ENCODE data around the gene AS3MT.

AS3MT gene

DNA sequence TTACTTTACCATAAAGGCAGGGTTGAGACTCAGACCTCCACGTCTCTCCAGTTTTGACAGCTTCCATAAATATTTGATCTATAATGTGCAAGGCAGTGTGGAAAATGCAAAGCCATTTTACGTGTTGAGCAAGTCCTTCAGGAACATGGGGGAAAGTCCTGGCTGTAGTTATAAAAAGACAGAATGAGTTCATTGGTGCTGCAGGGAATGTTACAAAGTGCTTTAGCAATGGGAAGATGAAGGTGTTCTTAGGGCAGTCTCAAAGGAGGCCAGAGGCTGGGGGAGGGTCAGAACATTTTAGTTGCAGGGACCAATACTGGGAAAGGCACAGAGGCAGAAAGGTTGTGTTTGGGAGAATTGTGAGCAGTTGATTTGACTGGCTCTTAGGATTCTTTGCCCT is 76.7 kb downstream of the AS3MT start:
- H3K9ac ChIP-seq (ENCODE audit: low read length): no peak overlapping the region
- no peaks in the 10 kb centered on the region for H3K9me3 ChIP-seq (ENCODE audit: control insufficient read depth, insufficient read depth, low read depth, low read length)
- no peaks in the 10 kb centered on the region for H3K27me3 ChIP-seq (ENCODE audit: control insufficient read depth, insufficient read depth, low read length)
- peaks cover 11% of the 10 kb centered on the region for H3K4me1 ChIP-seq (ENCODE audit: control insufficient read depth, insufficient read depth, low read length)
- no peak overlapping the region for H3K27ac ChIP-seq (ENCODE audit: low read depth, low read length)
- no peak overlapping the region for H3K4me3 ChIP-seq (ENCODE audit: low read depth, low read length)
- H3K36me3 ChIP-seq (ENCODE audit: control insufficient read depth, insufficient read depth, low read length): no peaks in the 10 kb centered on the region

DNA sequence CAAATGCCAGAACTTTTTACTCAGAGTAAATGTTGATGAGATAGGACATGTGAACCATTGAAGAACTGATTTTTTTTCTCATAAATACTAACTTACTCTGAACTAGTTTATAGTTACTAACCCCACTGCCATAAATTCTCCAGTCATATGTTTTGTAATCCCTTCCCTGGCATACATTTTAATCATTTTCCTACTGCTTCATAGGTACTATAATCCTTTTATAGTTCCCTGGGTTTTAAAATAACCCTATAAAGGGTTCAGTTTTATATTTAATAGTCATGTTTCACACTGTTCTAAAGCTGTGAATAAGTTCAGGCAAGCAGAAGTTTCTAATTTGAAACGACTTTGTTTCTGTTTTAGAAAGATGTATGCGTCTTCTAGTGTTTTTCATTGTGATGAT is 77.7 kb downstream of the AS3MT start:
- Histone ChIP-seq H3K4me1 (ENCODE audit: control insufficient read depth, insufficient read depth, low read length) (peaks cover 11% of the 10 kb centered on the region), H3K4me3 (ENCODE audit: low read depth, low read length) (no peak overlapping the region), H3K36me3 (ENCODE audit: control insufficient read depth, insufficient read depth, low read length) (no peaks in the 10 kb centered on the region), H3K27ac (ENCODE audit: low read depth, low read length) (no peak overlapping the region), H3K27me3 (ENCODE audit: control insufficient read depth, insufficient read depth, low read length) (no peaks in the 10 kb centered on the region), H3K9me3 (ENCODE audit: control insufficient read depth, insufficient read depth, low read depth, low read length) (no peaks in the 10 kb centered on the region), H3K9ac (ENCODE audit: low read length) (no peak overlapping the region)

DNA sequence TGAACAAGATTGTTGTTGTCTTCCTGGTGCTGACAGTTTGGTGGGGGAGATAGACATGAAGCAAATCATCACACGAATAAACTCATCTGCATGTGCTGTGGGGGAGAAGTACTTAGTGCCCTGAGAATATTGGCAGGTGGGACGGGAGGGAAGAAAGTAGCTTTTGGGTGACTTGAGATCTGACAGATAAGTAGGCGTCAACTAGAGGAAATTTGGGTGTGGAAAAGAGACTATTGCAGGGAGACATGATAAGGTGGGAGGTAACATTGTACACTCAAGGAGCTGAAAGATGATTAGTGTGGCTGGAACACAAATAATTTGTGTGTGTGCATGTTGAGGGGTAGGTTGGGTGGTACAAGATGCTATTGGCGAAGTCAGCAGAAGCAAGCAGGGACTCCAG is 78.9 kb downstream of the AS3MT start:
- Histone ChIP-seq H3K36me3 (ENCODE audit: control insufficient read depth, insufficient read depth, low read length) (no peaks in the 10 kb centered on the region), H3K9me3 (ENCODE audit: control insufficient read depth, insufficient read depth, low read depth, low read length) (no peaks in the 10 kb centered on the region)

DNA sequence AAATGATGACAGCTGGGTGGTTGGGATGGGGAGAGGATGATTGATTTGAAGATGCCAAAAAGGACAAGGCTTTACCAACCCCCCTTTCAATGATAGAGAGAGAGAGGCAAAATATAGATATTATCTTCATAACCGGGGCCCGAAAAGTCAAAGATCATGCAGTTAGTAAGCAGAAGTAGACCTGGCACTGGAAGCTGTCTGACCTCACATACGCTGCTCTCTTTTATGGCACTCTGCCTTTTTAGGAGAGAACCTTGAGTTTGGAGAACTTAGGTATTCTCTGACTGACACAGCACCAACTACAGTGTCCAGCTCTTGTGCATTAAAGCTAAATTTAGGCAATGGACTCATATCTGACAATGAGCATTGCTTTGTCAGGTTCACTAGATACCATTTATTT is 79.5 kb downstream of the AS3MT start:
- Histone ChIP-seq H3K4me1 (ENCODE audit: control insufficient read depth, insufficient read depth, low read length) (peaks cover 11% of the 10 kb centered on the region), H3K36me3 (ENCODE audit: control insufficient read depth, insufficient read depth, low read length) (no peaks in the 10 kb centered on the region), H3K27ac (ENCODE audit: low read depth, low read length) (no peak overlapping the region), H3K9me3 (ENCODE audit: control insufficient read depth, insufficient read depth, low read depth, low read length) (no peaks in the 10 kb centered on the region), H3K9ac (ENCODE audit: low read length) (no peak overlapping the region), H3K27me3 (ENCODE audit: control insufficient read depth, insufficient read depth, low read length) (no peaks in the 10 kb centered on the region), H3K4me3 (ENCODE audit: low read depth, low read length) (no peak overlapping the region)

More for the DNA sequence above, 78.9 kb downstream of the AS3MT start:
- Histone ChIP-seq H3K4me1 (ENCODE audit: control insufficient read depth, insufficient read depth, low read length) (peaks cover 11% of the 10 kb centered on the region), H3K27ac (ENCODE audit: low read depth, low read length) (no peak overlapping the region), H3K4me3 (ENCODE audit: low read depth, low read length) (no peak overlapping the region), H3K9ac (ENCODE audit: low read length) (no peak overlapping the region), H3K27me3 (ENCODE audit: control insufficient read depth, insufficient read depth, low read length) (no peaks in the 10 kb centered on the region)

DNA sequence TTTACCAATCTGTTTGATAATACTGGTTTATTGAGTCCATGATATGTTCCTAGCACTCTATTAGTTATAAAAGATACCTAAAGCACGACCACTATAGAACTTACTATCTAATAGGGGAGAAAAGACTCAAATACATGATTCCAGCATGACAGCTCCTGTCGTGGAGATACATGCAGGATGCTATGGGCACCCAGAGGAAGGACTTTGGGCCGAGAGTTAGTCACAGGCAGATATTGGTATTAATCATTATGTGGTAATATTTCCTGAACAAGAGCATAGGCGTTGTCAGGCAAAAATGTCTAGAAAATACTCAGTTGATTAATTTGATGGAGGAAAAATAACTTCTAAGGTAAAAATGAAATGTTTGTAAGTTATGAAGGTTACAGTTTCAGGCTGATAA is 80.6 kb downstream of the AS3MT start:
- Histone ChIP-seq H3K27me3 (ENCODE audit: control insufficient read depth, insufficient read depth, low read length) (no peaks in the 10 kb centered on the region), H3K27ac (ENCODE audit: low read depth, low read length) (no peak overlapping the region), H3K9ac (ENCODE audit: low read length) (no peak overlapping the region), H3K4me3 (ENCODE audit: low read depth, low read length) (no peak overlapping the region), H3K9me3 (ENCODE audit: control insufficient read depth, insufficient read depth, low read depth, low read length) (no peaks in the 10 kb centered on the region), H3K4me1 (ENCODE audit: control insufficient read depth, insufficient read depth, low read length) (peaks cover 11% of the 10 kb centered on the region), H3K36me3 (ENCODE audit: control insufficient read depth, insufficient read depth, low read length) (no peaks in the 10 kb centered on the region)

DNA sequence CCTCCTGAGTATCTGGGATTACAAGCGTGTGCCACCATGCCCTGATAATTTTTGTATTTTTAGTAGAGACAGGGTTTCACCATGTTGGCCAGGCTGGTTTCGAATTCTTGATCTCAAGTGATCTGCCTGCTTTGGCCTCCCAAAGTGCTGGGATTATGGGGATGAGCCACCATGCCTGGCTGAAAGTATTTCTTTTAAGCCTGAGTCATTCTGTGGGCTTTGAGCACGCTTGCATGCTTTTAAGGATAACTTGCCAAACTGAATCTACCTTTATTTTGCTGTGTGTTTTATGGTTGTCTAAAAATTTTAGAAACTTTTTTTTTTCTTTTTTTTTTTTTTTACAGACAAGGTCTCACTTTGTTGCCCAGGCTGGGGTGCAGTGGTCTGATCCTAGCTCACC is 82.0 kb downstream of the AS3MT start:
- H3K27ac ChIP-seq (ENCODE audit: low read depth, low read length): no peak overlapping the region
- H3K36me3 ChIP-seq (ENCODE audit: control insufficient read depth, insufficient read depth, low read length): no peaks in the 10 kb centered on the region
- H3K4me1 ChIP-seq (ENCODE audit: control insufficient read depth, insufficient read depth, low read length): no peaks in the 10 kb centered on the region
- no peak overlapping the region for H3K4me3 ChIP-seq (ENCODE audit: low read depth, low read length)
- H3K27me3 ChIP-seq (ENCODE audit: control insufficient read depth, insufficient read depth, low read length): no peaks in the 10 kb centered on the region
- no peak overlapping the region for H3K9ac ChIP-seq (ENCODE audit: low read length)
- H3K9me3 ChIP-seq (ENCODE audit: control insufficient read depth, insufficient read depth, low read depth, low read length): no peaks in the 10 kb centered on the region
